Activated CD8-positive, alpha-beta memory T cell treated with anti-CD3 and anti-CD28 coated beads, Interleukin-2, amount 50 U/mL, for 24 hours (primary cell): ENCODE measurements around the gene IPPK.

ENCODE experiments used
- DNase-seq: peaks from one replicate; pipeline ENCODE4 v3.0.0-alpha.2; 2020; ENCODE audit errors: extremely low read depth

Gene IPPK

GRCh38 chr9:92669890-92670708, at the start of gene IPPK:
IPPK (minus strand) TSS chr9:92670131; CDS start chr9:92669988, 143 bp downstream.
- peak; percentile 95 for DNase-seq

GRCh38 chr9:92719028-92719647, 49.2 kb upstream of the IPPK start:
- no peak for DNase-seq

GRCh38 chr9:92718086-92719001, 48.4 kb upstream of the IPPK start:
- DNase-seq: no peak

GRCh38 chr9:92717201-92718085, 47.5 kb upstream of the IPPK start:
- DNase-seq: no peak

GRCh38 chr9:92716557-92716956, 46.6 kb upstream of the IPPK start:
- peak; percentile 72 for DNase-seq

GRCh38 chr9:92715488-92716231, 45.7 kb upstream of the IPPK start:
- no peak for DNase-seq

- no peak for DNase-seq
These were observed 45.0 kb upstream of the IPPK start for GRCh38 chr9:92714787-92715487.

GRCh38 chr9:92714016-92714415, 44.1 kb upstream of the IPPK start:
- no peak for DNase-seq

GRCh38 chr9:92713528-92713927, 43.6 kb upstream of the IPPK start:
- DNase-seq: no peak

- DNase-seq: no peak
These were observed 42.8 kb upstream of the IPPK start for GRCh38 chr9:92712767-92713166.

GRCh38 chr9:92711844-92712243, 41.9 kb upstream of the IPPK start:
- no peak for DNase-seq

- no peak for DNase-seq
These were observed 41.2 kb upstream of the IPPK start for GRCh38 chr9:92711146-92711545.

GRCh38 chr9:92710368-92710767, 40.4 kb upstream of the IPPK start:
- DNase-seq: no peak

GRCh38 chr9:92709954-92710353, 40.0 kb upstream of the IPPK start:
- no peak for DNase-seq

GRCh38 chr9:92709240-92709639, 39.3 kb upstream of the IPPK start:
- no peak for DNase-seq

- DNase-seq: no peak
These were observed 37.6 kb upstream of the IPPK start for GRCh38 chr9:92707530-92707929.

GRCh38 chr9:92706218-92706940, 36.4 kb upstream of the IPPK start:
- no peak for DNase-seq

GRCh38 chr9:92704528-92704927, 34.6 kb upstream of the IPPK start:
- DNase-seq: no peak

- no peak for DNase-seq
These were observed 26.7 kb upstream of the IPPK start for GRCh38 chr9:92696619-92697018.
